NK-92 treated with Interleukin-12 subunit alpha and Interleukin-12 subunit beta, amount 100 ng/mL, for 24 hours (cell line): Measurements from ENCODE around the gene HERPUD1.
"Not testable (repeated sequence)": the region's sequence is repeated elsewhere in the genome, so short reads cannot be mapped to it uniquely, and the experiment has no call there.

ENCODE experiments used
- DNase-seq: peaks from one replicate; lab custom pipeline; 2025; lab: John Stamatoyannopoulos, UW

HERPUD1 gene, protein sequence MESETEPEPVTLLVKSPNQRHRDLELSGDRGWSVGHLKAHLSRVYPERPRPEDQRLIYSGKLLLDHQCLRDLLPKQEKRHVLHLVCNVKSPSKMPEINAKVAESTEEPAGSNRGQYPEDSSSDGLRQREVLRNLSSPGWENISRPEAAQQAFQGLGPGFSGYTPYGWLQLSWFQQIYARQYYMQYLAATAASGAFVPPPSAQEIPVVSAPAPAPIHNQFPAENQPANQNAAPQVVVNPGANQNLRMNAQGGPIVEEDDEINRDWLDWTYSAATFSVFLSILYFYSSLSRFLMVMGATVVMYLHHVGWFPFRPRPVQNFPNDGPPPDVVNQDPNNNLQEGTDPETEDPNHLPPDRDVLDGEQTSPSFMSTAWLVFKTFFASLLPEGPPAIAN

GRCh38 chr16:56931892-56932720 is at the start of gene HERPUD1:
HERPUD1 (plus strand) TSS chr16:56932142; CDS start chr16:56932245, 103 bp downstream.
- DNase-seq: peak; percentile 95

- no peak for DNase-seq
Measured at GRCh38 chr16:56883586-56883985, 48.4 kb upstream of the HERPUD1 start.

DNA sequence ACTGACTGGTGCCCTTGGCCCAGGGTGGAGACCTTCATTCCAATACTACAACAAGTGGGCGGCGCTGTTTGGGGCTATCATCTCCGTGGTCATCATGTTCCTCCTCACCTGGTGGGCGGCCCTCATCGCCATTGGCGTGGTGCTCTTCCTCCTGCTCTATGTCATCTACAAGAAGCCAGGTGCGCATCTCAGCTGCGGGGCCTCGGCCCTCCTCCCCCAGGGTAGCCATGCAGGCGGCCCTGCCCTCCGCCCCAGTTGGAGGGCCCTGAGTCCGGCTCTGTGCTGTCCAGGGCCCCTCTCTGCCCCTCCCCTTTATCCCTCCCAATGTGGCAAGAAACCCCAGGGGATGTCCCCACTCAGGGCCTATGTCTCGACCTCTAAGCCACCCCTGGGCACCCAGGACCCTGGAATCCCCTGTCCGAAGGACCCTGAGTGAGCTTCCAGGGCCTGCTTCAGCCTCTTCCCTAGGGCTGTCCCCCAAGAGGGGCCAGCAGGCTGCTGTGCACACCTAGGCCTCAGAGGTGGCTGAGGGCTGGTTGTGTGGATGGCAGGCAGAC is 47.8 kb upstream of the HERPUD1 start:
- no peak for DNase-seq

GRCh38 chr16:56884929-56885328 is 47.0 kb upstream of the HERPUD1 start:
- DNase-seq: not testable (repeated sequence)

- DNase-seq: no peak
Measured at GRCh38 chr16:56885446-56886162, 46.3 kb upstream of the HERPUD1 start.

DNA sequence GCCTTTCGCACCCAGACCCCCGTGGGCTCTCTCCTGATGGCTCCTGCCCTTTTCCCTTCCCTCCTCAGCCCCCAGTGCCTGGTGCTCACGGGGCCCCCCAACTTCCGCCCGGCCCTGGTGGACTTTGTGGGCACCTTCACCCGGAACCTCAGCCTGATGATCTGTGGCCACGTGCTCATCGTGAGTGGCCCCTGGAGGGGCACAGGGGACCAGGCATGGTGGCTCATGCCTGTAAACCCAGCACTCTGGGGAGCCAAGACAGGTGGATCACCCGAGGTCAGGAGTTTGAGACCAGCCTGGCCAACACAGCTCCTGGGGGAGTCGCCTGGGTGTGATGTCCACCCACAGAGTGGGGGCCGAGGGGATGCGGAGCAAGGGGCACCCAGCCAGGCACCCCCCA is 45.6 kb upstream of the HERPUD1 start:
- DNase-seq: no peak

- DNase-seq: no peak
Measured at GRCh38 chr16:56886826-56887225, 45.1 kb upstream of the HERPUD1 start.

DNA sequence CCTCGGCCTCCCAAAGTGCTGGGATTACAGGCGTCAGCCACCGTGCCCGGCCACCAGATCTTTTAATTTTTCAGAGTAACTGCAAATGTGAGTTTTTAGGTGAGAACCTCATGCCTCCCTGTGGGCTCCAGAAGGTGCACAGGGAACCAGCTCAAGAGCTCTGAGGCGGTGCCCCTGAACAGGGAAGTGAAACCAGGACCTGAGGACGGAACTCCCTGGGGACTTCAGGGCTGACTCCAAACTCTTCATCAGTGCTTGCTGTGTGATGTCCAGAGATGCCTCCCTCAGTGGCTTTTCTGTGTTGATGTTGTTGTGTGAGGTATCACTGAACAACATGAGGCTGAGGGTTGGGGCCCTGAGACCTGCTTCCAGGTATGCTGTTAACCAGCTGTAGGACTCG is 43.1 kb upstream of the HERPUD1 start:
- no peak for DNase-seq

GRCh38 chr16:56889206-56889605 is 42.7 kb upstream of the HERPUD1 start:
- no peak for DNase-seq

GRCh38 chr16:56891685-56892084 is 40.3 kb upstream of the HERPUD1 start:
- no peak for DNase-seq

GRCh38 chr16:56892705-56893104 is 39.2 kb upstream of the HERPUD1 start:
- no peak for DNase-seq

GRCh38 chr16:56894331-56894917 is 37.5 kb upstream of the HERPUD1 start:
- no peak for DNase-seq

DNA sequence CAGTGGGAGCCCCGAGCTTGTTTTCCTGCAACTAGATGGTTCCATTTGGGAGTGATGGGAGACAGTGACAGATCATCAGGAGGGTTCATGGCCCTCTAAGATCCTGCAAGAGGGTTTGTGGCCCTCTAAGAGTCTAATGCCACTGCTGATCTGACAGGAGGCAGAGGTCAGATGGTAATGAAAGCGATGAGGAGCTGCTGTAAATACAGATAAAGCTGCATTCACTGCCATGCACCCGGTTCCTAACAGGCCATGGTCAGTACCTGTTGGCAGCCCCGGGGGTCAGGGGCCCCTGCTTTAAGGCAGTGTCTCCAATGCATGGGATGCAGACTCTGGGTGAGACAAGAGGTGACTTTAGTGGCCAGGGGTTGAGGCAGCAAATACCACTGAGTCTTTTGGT is 36.1 kb upstream of the HERPUD1 start:
- DNase-seq: no peak

DNA sequence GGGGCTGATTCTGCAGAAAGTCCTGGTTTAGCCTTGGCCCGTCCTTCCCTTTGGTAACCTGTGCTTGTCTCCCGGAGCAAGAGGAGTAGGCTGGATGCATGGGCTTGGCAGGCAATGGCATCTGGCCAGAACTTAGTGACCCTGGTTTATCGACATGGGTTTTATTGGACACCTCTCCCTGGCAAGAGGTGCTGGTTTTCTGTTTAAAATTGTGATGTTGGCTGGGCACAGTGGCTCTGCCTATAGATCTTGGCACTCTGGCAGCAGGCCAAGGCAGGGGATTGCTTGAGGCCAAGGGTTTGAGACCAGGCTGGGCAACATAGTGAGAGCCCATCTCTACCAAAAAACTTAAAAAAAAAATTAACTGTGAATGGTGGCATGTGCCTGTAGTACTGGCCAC is 35.7 kb upstream of the HERPUD1 start:
- no peak for DNase-seq

GRCh38 chr16:56897026-56897799 is 34.7 kb upstream of the HERPUD1 start:
- no peak for DNase-seq

DNA sequence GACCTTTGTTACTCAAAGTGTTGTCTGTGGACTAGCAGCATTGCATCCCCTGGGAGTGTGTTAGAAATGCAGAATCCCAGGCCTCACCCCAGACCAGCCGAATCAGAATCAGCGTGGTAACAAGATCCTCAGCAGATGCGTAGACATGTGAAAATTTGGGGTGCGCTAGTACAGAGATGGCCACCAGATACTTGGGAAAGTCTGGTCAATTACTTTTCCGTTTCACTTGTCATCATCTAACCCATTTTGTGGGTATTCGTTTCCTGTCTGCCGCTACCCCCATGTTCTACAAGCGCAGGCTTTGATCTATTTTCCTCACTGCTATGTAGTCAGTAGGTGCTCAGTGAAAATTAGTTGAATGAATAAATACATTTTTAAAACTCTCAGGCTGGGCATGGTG is 33.1 kb upstream of the HERPUD1 start:
- no peak for DNase-seq

DNA sequence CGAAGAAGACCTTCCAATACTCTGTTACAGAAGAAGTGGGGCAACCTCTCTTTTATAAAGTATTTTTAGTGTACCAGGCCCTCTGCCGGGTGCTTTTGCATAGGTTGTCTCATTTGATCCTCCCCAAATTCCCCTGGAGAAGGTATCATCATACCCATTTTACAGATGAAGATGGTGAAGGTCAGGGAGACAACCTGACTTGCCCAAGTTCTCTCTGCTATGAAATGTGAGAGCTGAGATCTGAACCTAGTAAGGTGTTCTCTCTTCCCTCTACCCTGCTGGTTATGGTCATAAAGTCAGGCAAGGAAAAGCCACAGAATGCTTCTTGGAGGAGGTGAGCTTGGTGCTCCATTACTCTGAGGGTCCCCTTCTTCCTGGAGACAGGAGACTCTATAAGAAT is 28.1 kb upstream of the HERPUD1 start:
- DNase-seq: no peak

- no peak for DNase-seq
Measured at GRCh38 chr16:56907401-56907800, 24.5 kb upstream of the HERPUD1 start.

DNA sequence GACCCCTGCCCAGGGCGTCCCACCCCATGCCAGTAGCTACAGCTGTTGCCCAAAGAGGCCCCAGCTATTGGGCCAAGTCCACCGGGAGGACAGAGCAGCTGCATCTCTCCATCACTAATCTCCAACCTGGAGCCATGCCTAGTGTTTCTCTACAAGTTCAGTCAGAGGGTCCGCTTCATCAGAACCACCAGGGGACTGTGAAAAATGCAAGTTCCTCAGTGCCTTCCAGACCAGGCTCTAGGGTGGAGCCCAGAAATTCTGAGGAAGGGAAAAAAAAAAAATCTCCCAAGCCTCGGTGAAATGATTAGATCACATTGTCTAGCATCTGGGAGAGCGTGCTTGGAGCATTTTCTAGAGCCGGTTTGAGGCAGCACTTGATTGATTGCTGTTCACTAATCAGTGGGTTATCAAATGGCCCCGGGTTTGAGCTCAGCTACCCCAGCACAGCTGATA is 22.4 kb upstream of the HERPUD1 start:
- no peak for DNase-seq

GRCh38 chr16:56910112-56910511 is 21.8 kb upstream of the HERPUD1 start:
- no peak for DNase-seq
